GM23338 (cell line): ENCODE results near the gene GAGE12J.

Experiments used
- CREB1 ChIP-seq: fragments of 250-450 bp; sonication (Bioruptor Pico); IDR thresholded peaks from 2 replicates; pipeline ENCODE4 v1.5.0; 2020; ENCODE audit warnings: low read depth, mild to moderate bottlenecking, moderate library complexity
- CTCF ChIP-seq, 2 experiments: fragments of 200-600 bp in 1 of 2; sonication (generic) in 1 of 2; conservative IDR thresholded peaks; 2 replicates each; pipeline versions ENCODE4 v1.5.1 to v1.6.1; 2016 to 2017; ENCODE audit warnings: antibody characterized with exemption in 2 of 2, low read depth in 2 of 2, mild to moderate bottlenecking in 2 of 2, moderate library complexity in 1 of 2
- ETS1 ChIP-seq: IDR thresholded peaks from 2 replicates; pipeline ENCODE4 v1.6.1; 2016; ENCODE audit warnings: antibody characterized with exemption
- EZH2 ChIP-seq: fragments of 200-600 bp; sonication (generic); IDR thresholded peaks from one replicate; pipeline ENCODE4 v1.8.0; 2017; ENCODE audit warnings: antibody characterized with exemption, mild to moderate bottlenecking, low read depth; ENCODE audit not compliant: unreplicated experiment
- EZH2phosphoT487 ChIP-seq: fragments of 200-600 bp; sonication (generic); IDR thresholded peaks from one replicate; pipeline ENCODE4 v1.8.1; 2018; ENCODE audit warnings: antibody characterized with exemption; ENCODE audit not compliant: unreplicated experiment
- JUNB ChIP-seq: IDR thresholded peaks from one replicate; pipeline ENCODE4 v1.6.1; 2016; ENCODE audit warnings: antibody characterized with exemption; ENCODE audit not compliant: unreplicated experiment
- NANOG ChIP-seq: IDR thresholded peaks from 2 replicates; pipeline ENCODE4 v1.6.1; 2016; ENCODE audit warnings: antibody characterized with exemption, borderline replicate concordance
- POLR2AphosphoS5 ChIP-seq: IDR thresholded peaks from 2 replicates; pipeline ENCODE4 v1.6.1; 2016; ENCODE audit warnings: antibody characterized with exemption, low read depth
- REST ChIP-seq: IDR thresholded peaks from one replicate; pipeline ENCODE4 v1.6.1; 2018; ENCODE audit warnings: antibody characterized with exemption; ENCODE audit not compliant: unreplicated experiment
- STAT1 ChIP-seq: IDR thresholded peaks from one replicate; pipeline ENCODE4 v1.6.1; 2016; ENCODE audit warnings: antibody characterized with exemption; ENCODE audit not compliant: unreplicated experiment

DNA sequence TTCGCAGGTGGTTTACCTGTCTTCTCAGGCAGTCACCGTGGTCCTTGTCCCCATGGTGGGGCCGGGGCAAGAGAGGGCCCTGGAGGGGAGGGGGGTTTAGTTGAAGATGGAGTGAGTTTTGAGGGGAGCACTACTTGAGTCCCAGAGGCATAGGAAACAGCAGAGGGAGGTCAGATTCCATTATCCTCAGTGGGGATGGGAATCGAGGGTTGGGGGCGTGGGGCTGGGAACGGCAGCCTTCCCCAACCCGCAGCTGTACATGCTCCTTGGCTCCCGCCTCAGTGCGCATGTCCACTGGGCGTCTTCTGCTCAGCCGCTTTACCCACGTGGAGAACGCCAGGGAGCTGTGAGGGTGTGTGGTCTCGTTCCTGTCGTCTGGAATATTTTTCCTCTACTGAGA lies 18.5 kb upstream of the GAGE12J start, which contains the start of gene GAGE10:
- TF ChIP-seq CTCF (conservative IDR thresholded peaks at IDR 0.05; ENCODE audit: low read depth in 2 of 2) (no peak), REST (no peak), NANOG (no peak), POLR2AphosphoS5 (no peak), EZH2phosphoT487 (no peak), EZH2 (no peak), JUNB (no peak), CREB1 (CRISPR knock-in tag) (no peak), ETS1 (no peak), STAT1 (no peak)
